Mesendoderm (in vitro differentiated cells): Measurements from ENCODE around the gene KAT14.
"Not testable (repeated sequence)": the region's sequence is repeated elsewhere in the genome, so short reads cannot be mapped to it uniquely, and the experiment has no call there.

ENCODE experiments used
- DNase-seq: peaks from one replicate; pipeline ENCODE4 v3.0.0; 2013
- H2AK5ac ChIP-seq: 2 replicates; pipeline ENCODE4 v1.6.1; 2013; ENCODE audit warnings: low read length, inconsistent platforms
- H2BK120ac ChIP-seq: 2 replicates; pipeline ENCODE4 v1.6.1; 2013; ENCODE audit warnings: low read depth, mild to moderate bottlenecking, low read length, moderate library complexity, mixed read lengths
- H2BK15ac ChIP-seq: replicated peaks from 2 replicates; pipeline ENCODE4 v1.6.1; 2013; ENCODE audit warnings: low read depth, mild to moderate bottlenecking, moderate library complexity
- H2BK5ac ChIP-seq: 2 replicates; pipeline ENCODE4 v1.6.1; 2013; ENCODE audit warnings: low read length, inconsistent platforms
- H3K18ac ChIP-seq: 2 replicates; pipeline ENCODE4 v1.6.1; 2013; ENCODE audit warnings: mild to moderate bottlenecking, low read length, mixed read lengths
- H3K23ac ChIP-seq: one replicate; pipeline ENCODE4 v1.6.1; 2013; ENCODE audit warnings: low read length
- H3K27ac ChIP-seq: 2 replicates; pipeline ENCODE4 v1.5.1; 2013; ENCODE audit warnings: low read depth, mild to moderate bottlenecking, inconsistent platforms, low read length, moderate library complexity
- H3K27me3 ChIP-seq: 2 replicates; pipeline ENCODE4 v1.6.1; 2013; ENCODE audit warnings: low read length, control low read depth, mild to moderate bottlenecking, inconsistent platforms; ENCODE audit not compliant: insufficient read depth, poor library complexity
- H3K36me3 ChIP-seq: 2 replicates; pipeline ENCODE4 v1.6.1; 2013; ENCODE audit warnings: low read length, inconsistent platforms; ENCODE audit not compliant: control insufficient read depth, insufficient read depth
- H3K4ac ChIP-seq: one replicate; pipeline ENCODE4 v1.6.1; 2013; ENCODE audit warnings: low read depth, mild to moderate bottlenecking, low read length, moderate library complexity
- H3K4me1 ChIP-seq: 2 replicates; pipeline ENCODE4 v1.6.1; 2013; ENCODE audit warnings: low read depth, low read length, inconsistent platforms; ENCODE audit not compliant: control insufficient read depth
- H3K4me2 ChIP-seq: 2 replicates; pipeline ENCODE4 v1.6.1; 2013; ENCODE audit warnings: low read length
- H3K4me3 ChIP-seq: 2 replicates; pipeline ENCODE4 v1.5.1; 2013; ENCODE audit warnings: mild to moderate bottlenecking, low read length
- H3K56ac ChIP-seq: one replicate; pipeline ENCODE4 v1.6.1; 2013; ENCODE audit warnings: low read length
- H3K79me1 ChIP-seq: 2 replicates; pipeline ENCODE4 v1.6.1; 2013; ENCODE audit warnings: low read length, inconsistent platforms
- H3K79me2 ChIP-seq: 2 replicates; pipeline ENCODE4 v1.6.1; 2013; ENCODE audit warnings: mild to moderate bottlenecking, low read length; ENCODE audit not compliant: control insufficient read depth, insufficient read depth
- H3K9ac ChIP-seq: 2 replicates; pipeline ENCODE4 v1.6.1; 2013; ENCODE audit warnings: low read length, inconsistent platforms
- H4K5ac ChIP-seq: one replicate; pipeline ENCODE4 v1.6.1; 2013; ENCODE audit warnings: low read length
- H4K8ac ChIP-seq: one replicate; pipeline ENCODE4 v1.6.1; 2013; ENCODE audit warnings: low read depth, mild to moderate bottlenecking, control low read depth, low read length, moderate library complexity
- WGBS: extraction: QIAGEN DNeasy Blood & Tissue Kit; methylation state at CpG from one replicate; pipeline ENCODE4 v1.1.7; 2013; ENCODE audit warnings: low lambda C conversion rate, missing lambda C conversion rate; ENCODE audit not compliant: insufficient coverage; ENCODE audit errors: extremely low coverage; 5-methylcytosine and 5-hydroxymethylcytosine counted together

The KAT14 gene

GRCh38 chr20:18190338-18191233 is 52.9 kb downstream of the KAT14 start:
- H3K4me3 ChIP-seq: no peak overlapping the region
- H3K79me2 ChIP-seq: no peaks in the 10 kb centered on the region
- peaks cover 4% of the 10 kb centered on the region for H3K36me3 ChIP-seq
- H3K27ac ChIP-seq: no peak overlapping the region
- no peak overlapping the region for H4K5ac ChIP-seq
- no peak overlapping the region for H4K8ac ChIP-seq
- no peak overlapping the region for H3K56ac ChIP-seq
- H3K23ac ChIP-seq: no peak overlapping the region
- H3K27me3 ChIP-seq: no peaks in the 10 kb centered on the region
- H3K9ac ChIP-seq: no peak overlapping the region
- no peak for DNase-seq
- H2BK120ac ChIP-seq: no peak overlapping the region
- no peaks in the 10 kb centered on the region for H3K4me1 ChIP-seq
- no peak overlapping the region for H3K4me2 ChIP-seq
- H2BK15ac ChIP-seq: no peak overlapping the region
- H2AK5ac ChIP-seq: no peak overlapping the region
- H3K18ac ChIP-seq: no peak overlapping the region
- no CpG with 5 or more reads among the region's 3 CpGs for WGBS
- H3K4ac ChIP-seq: no peak overlapping the region
- no peak overlapping the region for H2BK5ac ChIP-seq
- no peaks in the 10 kb centered on the region for H3K79me1 ChIP-seq

GRCh38 chr20:18191306-18191705 is 53.6 kb downstream of the KAT14 start:
- Histone ChIP-seq H3K23ac (no peak overlapping the region), H2BK5ac (no peak overlapping the region), H3K9ac (no peak overlapping the region), H3K36me3 (peaks cover 2% of the 10 kb centered on the region), H4K5ac (no peak overlapping the region), H3K18ac (no peak overlapping the region), H3K4me2 (no peak overlapping the region), H3K27me3 (no peaks in the 10 kb centered on the region), H2BK120ac (no peak overlapping the region), H3K4me1 (no peaks in the 10 kb centered on the region), H3K56ac (no peak overlapping the region), H2AK5ac (no peak overlapping the region), H3K4ac (no peak overlapping the region), H2BK15ac (no peak overlapping the region), H3K4me3 (no peak overlapping the region), H3K27ac (no peak overlapping the region), H4K8ac (no peak overlapping the region), H3K79me1 (no peaks in the 10 kb centered on the region), H3K79me2 (no peaks in the 10 kb centered on the region)
- DNase-seq: no peak
- no CpG with 5 or more reads among the region's 1 CpG for WGBS

GRCh38 chr20:18194461-18194860 is 56.8 kb downstream of the KAT14 start:
- not testable (repeated sequence) for H3K27ac ChIP-seq, H2BK120ac ChIP-seq, H3K79me1 ChIP-seq, DNase-seq, H3K4ac ChIP-seq, H3K23ac ChIP-seq, H3K79me2 ChIP-seq, H4K8ac ChIP-seq, H4K5ac ChIP-seq, H3K36me3 ChIP-seq, H3K4me3 ChIP-seq, H3K56ac ChIP-seq, H3K4me1 ChIP-seq, H2BK5ac ChIP-seq, H3K9ac ChIP-seq, H2AK5ac ChIP-seq, H3K18ac ChIP-seq, H2BK15ac ChIP-seq, H3K4me2 ChIP-seq, H3K27me3 ChIP-seq
- WGBS: no CpG with 5 or more reads among the region's 35 CpGs

- no CpG with 5 or more reads among the region's 3 CpGs for WGBS
- no peaks in the 10 kb centered on the region for H3K79me1 ChIP-seq
- no peak overlapping the region for H3K18ac ChIP-seq
- no peak overlapping the region for H2AK5ac ChIP-seq
- no peak overlapping the region for H2BK15ac ChIP-seq
- no peak overlapping the region for H3K4me2 ChIP-seq
- H3K27me3 ChIP-seq: no peaks in the 10 kb centered on the region
- no peak for DNase-seq
- H2BK120ac ChIP-seq: no peak overlapping the region
- no peak overlapping the region for H3K27ac ChIP-seq
- H4K5ac ChIP-seq: no peak overlapping the region
- H3K4me3 ChIP-seq: no peak overlapping the region
- H3K56ac ChIP-seq: no peak overlapping the region
- no peak overlapping the region for H3K4ac ChIP-seq
- H3K23ac ChIP-seq: no peak overlapping the region
- no peak overlapping the region for H2BK5ac ChIP-seq
- H3K9ac ChIP-seq: no peak overlapping the region
- no peaks in the 10 kb centered on the region for H3K4me1 ChIP-seq
- H3K79me2 ChIP-seq: no peaks in the 10 kb centered on the region
- no peak overlapping the region for H4K8ac ChIP-seq
- H3K36me3 ChIP-seq: no peaks in the 10 kb centered on the region
Measured at GRCh38 chr20:18195931-18196330, 58.3 kb downstream of the KAT14 start.

GRCh38 chr20:18197382-18198070 is 59.9 kb downstream of the KAT14 start:
- WGBS: no CpG with 5 or more reads among the region's 12 CpGs
- no peaks in the 10 kb centered on the region for H3K27me3 ChIP-seq
- no peak overlapping the region for H3K56ac ChIP-seq
- no peaks in the 10 kb centered on the region for H3K79me2 ChIP-seq
- H2BK15ac ChIP-seq: no peak overlapping the region
- no peak overlapping the region for H3K4me2 ChIP-seq
- no peak overlapping the region for H3K18ac ChIP-seq
- no peak overlapping the region for H2BK5ac ChIP-seq
- H3K4me1 ChIP-seq: no peaks in the 10 kb centered on the region
- H3K4me3 ChIP-seq: no peak overlapping the region
- no peak overlapping the region for H3K9ac ChIP-seq
- no peaks in the 10 kb centered on the region for H3K79me1 ChIP-seq
- H3K4ac ChIP-seq: no peak overlapping the region
- H4K5ac ChIP-seq: no peak overlapping the region
- no peak overlapping the region for H4K8ac ChIP-seq
- no peaks in the 10 kb centered on the region for H3K36me3 ChIP-seq
- no peak overlapping the region for H2AK5ac ChIP-seq
- H2BK120ac ChIP-seq: no peak overlapping the region
- DNase-seq: no peak
- no peak overlapping the region for H3K27ac ChIP-seq
- H3K23ac ChIP-seq: no peak overlapping the region
